ENCODE results near the gene FAHD2B.
"Not testable (repeated sequence)": the region's sequence is repeated elsewhere in the genome, so short reads cannot be mapped to it uniquely, and the experiment has no call there.

FAHD2B gene, protein sequence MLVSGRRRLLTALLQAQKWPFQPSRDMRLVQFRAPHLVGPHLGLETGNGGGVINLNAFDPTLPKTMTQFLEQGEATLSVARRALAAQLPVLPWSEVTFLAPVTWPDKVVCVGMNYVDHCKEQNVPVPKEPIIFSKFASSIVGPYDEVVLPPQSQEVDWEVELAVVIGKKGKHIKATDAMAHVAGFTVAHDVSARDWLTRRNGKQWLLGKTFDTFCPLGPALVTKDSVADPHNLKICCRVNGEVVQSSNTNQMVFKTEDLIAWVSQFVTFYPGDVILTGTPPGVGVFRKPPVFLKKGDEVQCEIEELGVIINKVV

DNA sequence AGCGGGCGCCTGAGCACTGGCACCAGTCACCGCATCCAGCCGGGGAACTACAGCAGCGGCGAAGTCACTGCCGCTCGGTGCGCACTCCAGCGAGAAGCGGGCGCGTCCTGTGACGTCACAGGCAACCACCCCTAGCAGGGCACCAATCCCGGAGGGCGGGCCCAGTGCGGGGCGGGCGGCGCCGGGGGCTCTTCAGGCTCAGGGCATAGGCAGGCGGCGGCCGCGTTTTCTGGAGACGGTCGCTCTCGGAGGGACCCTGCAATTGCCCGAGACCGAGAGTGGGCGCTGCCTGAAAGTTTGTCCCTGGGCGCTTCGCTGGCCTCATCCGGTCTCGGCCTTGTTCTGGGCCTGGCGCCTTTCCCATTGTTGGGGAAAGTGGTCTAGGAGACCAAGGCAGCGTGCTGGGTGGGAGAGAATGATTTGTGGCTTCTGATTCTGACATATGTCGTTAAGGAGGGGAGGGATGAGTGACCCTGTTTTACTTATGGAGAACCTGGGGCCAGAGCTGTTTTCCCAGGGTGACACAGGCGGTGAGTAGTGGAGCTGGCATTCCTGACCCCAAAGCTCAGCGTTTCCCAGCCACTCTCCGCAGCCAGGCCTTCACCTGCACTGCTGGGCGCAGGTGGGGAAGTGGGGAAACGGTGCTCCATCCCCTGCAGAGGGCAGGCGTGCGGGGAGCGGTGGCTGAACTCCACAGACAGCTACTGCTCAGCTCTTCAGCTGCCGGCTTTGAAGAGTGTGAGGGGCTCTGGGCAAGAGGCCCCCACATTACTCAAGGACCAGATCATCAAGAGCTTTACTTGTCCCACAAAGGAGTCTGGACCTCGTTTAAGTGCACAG, at the start of gene FAHD2B:
Gene FAHD2B, minus strand, starts transcription at position 111 of the 840 bp plus-strand sequence. CDS start 3,176 bp downstream, outside the sequence.
- peak; percentile 39 for DNase-seq (ENCODE audit: low read depth)

DNA sequence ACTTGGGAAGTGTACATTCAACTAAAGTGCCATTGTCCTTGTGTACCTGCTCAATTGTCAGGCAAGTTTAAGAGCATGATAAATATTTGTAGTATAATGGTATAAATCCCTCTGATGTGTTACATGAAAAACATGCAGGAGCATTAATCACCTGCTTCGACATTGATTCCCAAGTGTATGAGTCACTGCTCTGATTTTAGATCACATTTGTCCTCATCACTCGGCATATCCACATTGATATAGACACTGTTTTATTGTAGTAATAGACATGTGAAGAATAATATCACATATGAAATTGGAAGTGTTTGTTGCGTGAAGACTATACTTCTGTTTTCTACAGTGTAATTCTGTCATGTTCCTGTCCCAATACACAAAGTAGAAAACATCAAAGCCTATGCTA, 49.3 kb upstream of the FAHD2B start:
- not testable (repeated sequence) for DNase-seq (ENCODE audit: low read depth)

DNA sequence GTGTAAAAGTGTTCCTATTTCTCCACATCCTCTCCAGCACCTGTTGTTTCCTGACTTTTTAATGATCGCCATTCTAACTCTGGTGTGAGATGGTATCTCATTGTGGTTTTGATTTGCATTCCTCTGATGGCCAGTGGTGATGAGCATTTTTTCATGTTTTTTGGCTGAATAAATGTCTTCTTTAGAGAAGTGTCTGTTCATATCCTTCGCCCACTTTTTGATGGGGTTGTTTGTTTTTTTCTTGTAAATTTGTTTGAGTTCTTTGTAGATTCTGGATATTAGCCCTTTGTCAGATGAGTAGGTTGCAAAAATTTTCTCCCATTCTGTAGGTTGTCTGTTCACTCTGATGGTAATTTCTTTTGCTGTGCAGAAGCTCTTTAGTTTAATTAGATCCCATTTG, 34.4 kb upstream of the FAHD2B start:
- not testable (repeated sequence) for DNase-seq (ENCODE audit: low read depth)

DNA sequence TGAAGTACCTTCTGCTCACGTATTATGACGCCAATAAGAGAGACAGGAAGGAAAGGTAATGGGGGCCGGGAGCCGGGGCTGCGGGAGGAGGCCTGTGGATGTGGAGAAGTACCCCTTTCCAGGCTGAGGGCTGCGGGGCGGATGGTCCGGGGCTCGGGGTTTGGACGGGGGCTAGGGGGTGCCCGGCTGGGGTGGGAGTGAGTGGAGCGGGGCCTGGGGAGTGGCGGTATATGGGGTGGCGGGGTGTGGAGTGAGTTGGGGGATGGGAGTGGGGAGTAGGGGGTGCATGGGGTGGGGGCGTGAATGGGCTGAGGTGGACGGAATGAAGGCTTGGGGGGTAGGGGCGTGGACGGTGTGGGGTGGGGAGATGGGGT, 19.2 kb upstream of the FAHD2B start:
- not testable (repeated sequence) for DNase-seq (ENCODE audit: low read depth)

DNA sequence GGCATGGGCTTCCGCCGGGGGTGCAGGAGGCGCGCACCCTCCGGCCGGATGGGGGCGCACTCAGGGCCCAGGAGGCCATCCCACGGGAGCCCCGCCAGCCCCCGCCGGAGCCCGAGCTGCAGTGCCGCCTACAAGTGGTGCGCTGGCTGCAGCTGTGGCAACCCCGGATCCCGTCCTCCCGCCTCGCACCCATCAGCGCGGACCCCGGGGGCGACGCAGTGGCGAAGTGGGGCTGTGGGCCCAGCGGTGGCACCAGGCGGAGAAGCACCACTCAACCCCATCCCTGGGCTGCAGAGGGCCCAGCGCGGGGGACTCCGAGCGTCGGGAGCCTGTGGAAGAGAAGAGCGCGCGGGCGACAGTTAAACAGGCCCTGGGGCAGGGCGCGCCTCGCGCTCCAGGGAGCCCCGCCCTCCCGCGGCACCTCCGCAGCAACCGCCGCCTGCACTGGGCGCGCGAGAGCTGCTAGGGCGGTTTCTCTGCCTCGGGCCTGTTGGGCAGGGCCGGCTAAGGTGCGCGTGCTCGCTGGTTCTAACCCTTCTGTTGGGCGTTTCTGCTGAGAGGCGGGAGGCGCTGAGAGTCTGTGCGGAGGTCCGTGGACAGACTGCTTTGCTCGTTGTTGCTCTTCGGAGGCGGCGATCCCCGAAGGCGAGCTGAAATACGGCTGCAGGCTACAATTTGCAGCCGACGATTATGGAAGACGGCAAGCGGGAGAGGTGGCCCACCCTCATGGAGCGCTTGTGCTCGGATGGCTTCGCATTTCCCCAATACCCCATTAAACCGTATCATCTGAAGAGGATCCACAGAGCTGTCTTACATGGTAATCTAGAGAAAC, 18.6 kb upstream of the FAHD2B start, which contains the start of gene ANKRD36:
Gene ANKRD36, plus strand, starts transcription at position 104 of the 832 bp plus-strand sequence. Its CDS starts 587 bp downstream, at position 691.
- DNase-seq (ENCODE audit: low read depth), result peak; percentile 60

DNA sequence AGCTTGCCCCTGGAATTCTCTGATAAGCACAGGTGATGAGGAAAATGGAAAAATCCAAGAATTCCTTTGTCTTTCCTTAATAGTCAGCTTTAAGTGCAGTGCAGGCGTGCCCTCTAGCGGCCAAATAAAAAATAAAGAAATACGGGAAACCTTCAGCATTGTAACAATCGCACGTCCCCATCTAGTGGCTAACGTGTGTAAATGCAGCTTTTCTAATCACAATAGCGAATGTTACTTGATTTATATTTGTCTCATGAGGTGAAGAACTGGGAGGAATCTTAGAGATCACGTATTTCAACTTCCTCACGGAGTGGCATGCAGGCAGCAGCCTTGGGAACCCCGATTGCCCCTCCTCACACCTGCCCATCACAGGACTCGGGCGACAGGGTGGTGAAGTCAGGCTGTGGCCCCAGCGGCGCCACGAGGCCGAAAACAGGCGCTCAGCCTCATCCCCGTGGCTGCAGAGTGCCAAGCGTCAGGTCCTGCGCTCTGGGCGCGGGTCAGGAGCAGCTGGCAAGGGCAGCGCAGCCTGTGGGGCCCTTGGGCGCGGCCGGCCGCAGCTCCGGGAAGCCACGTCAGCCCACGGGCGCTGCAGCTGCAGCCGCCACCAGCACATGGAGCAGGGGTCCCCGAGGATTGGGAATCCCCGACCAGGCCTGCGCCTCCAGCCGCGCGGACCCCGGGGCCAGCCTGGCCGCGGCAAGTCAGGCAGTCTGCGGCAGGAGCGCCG, 17.8 kb upstream of the FAHD2B start:
- DNase-seq (ENCODE audit: low read depth), result peak; percentile 27

DNA sequence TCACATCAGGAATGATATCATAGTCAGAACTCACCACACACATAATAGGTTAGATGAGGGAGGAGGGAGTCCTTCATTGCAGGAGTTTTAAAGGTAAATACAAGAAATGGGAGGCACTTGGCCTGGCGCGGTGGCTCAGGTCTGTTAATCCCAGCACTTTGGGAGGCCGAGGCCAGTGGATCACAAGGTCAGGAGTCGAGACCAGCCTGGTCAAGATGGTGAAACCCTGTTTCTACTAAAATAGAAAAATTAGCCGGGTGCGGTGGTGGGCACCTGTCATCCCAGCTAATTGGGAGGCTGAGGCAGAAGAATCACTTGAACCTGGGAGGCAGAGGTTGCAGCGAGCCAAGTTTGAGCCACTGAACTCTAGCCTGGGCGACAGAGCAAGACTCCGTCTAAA, 16.6 kb upstream of the FAHD2B start:
- DNase-seq (ENCODE audit: low read depth), result not testable (repeated sequence)

DNA sequence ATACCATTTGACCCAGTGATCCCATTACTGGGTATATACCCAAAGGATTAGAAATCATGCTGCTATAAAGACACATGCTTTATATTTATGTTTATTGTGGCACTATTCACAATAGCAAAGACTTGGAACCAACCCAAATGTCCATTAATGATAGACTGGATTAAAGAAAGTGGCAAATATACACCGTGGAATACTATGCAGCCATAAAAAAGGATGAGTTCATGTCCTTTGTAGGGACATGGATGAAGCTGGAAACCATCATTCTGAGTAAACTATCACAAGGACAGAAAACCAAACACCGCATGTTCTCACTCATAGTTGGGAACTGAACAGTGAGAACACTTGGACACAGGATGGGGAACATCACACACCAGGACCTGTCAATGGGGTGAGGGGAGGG, 12.2 kb upstream of the FAHD2B start:
- DNase-seq (ENCODE audit: low read depth), result not testable (repeated sequence)

DNA sequence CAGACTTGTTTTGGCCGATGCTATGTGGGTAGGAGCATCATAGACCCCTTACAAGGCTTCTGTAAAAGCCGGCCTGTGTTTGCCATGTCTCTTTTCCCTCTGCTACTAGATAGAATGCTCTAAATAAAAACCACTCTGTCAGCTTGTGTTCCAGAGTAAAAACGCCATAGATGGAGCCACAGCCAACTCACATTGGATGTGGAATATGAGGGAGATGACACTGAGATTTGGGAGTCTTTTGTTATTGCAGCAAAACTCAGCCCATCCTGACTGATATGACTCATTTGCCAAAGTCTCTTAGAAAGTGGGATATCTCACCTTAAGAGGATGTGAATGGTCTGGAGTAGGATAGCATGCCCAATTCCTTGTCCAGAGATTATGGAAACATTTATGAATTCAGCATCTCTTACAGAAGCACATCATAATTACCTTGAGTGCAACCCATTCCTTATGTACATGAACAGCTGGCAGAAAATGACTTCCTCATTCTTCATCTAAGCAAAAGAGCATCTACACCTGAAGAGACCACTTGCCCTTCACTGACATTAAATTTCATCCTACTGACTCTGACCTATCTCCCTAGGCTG, 4.2 kb upstream of the FAHD2B start:
- DNase-seq (ENCODE audit: low read depth), result not testable (repeated sequence)

DNA sequence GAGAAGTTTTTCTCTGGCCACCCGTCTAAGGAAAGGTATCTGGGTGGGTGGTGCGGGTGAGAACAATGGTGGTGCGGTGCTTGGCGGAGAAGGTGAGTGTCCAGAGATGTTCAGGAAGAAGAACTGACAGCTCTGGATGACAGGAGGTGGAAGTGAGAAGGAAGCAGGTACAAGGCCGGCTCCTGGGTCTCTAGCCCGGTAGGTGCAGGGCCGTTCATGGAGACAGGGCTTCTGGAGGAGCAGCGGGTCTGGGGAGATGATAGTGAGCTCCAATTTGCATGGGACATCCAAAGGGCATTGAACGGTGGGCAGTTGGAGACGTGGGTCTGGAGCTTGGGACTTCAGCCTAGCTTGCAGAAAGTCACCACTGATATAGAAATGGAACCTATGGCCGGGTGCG, 979 bp upstream of the FAHD2B start:
- no peak for DNase-seq (ENCODE audit: low read depth)

DNA sequence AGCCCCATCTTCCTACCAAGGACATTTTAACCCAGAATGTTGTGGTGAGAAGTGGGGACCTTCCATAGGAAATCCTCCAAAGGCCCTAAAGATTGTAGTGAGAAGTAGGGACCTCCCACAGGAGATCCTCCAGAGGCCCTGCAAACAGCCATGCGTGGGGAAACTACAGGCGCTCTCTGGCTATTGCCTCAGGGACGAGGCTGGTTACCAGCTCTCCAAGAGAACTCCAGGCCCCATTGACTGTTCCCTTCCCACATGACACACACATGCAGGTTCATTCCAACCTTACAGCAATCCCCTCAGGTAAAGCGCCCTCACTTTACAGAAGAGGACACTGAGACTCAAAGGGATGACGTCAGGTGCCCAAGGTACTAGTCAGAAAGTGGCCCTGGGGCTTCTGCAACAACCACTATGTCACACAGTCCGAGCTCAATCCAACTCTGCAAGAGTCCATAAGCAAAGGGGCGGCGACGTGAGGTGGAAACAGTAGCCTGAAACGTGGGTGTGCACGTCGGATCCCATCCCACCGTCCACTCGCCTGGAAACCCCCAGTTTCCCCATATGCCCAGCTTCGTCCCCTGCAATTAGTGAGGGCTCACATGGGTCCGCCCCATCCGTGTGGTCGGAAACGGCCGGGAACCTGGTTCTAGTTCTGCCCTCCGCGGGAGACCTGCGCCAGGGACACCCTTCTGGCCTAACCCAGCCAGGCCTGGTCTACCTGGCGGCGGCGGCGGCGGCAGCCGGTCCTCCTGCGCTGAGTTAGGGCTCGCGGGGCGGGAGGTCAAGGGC, 505 bp downstream of the FAHD2B start:
- DNase-seq (ENCODE audit: low read depth), result peak; percentile 1

DNA sequence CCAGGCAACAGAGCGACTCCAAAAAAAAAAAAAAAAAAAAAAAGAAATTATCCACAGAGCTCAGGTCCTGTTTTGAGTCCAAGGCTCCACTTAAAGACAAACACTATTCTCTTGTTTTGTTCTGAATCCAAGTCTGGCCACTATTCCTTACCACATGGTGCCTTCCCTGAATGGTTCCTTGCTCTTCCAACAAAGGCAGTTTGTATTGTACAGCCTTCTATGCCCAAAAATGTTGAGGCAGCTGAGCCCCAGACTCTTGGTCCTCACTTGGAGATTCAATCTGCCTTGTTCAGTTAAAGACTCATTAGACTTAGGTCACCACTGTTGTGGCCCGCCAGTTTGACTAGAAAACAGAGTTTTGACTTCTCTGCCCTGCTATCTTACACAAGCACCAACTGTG, 1.7 kb downstream of the FAHD2B start:
- DNase-seq (ENCODE audit: low read depth), result not testable (repeated sequence)

DNA sequence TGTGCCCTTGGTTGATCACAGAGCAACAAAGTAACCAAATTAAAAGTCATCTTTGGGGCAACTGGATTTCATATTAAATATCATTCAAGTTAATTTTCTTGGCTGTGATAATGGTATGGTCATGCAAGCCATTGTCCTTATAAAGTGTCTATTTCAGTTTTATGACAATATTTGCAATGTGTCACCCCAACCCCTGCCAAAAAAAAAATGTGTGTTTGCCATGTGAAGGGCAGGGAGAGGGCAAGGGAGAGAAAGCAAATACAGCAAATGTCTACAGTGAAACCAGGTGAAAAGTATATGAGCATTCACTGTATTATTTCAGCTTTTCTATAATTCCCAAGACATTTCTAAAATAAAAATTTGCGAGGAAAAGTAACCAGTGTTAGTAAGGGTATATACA, 6.0 kb downstream of the FAHD2B start:
- DNase-seq (ENCODE audit: low read depth), result not testable (repeated sequence)

DNA sequence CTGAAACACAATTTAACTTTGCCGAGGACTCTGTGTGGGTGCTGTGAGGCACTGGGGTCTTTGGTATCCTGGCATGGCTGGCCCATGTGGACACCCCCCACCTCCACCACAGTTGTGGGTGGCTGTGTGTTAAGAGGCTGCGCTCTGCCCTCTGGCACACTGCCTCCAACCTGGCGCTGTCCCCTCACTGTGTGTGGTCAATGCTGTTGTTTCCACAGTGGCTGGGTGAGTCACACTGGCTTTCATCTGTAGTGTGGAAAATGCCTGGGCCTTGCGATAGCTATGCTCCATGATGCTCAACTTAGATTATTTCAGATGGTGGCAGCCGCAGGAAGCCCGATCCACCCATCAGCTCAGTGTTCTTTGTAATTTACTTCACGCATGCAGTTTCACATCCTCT, 9.6 kb downstream of the FAHD2B start:
- not testable (repeated sequence) for DNase-seq (ENCODE audit: low read depth)

DNA sequence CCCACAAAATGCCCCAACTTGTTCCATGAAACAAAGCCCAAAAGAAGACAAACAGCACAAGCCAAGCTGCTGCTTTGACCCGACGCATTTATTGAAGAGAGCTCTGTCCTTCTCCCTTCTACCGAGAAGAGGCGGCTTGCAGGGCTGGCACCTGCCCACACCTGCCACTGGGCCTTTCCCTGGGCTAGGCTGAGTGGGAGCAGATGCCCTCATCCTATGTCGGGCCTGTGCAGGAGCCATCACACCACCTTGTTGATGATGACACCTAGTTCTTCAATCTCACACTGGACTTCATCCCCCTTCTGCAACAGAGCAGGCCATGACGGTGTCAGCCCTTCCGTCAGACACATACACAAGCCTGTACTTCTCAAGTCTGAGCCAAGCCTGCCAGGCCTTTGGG, 11.2 kb downstream of the FAHD2B start:
- not testable (repeated sequence) for DNase-seq (ENCODE audit: low read depth)

DNA sequence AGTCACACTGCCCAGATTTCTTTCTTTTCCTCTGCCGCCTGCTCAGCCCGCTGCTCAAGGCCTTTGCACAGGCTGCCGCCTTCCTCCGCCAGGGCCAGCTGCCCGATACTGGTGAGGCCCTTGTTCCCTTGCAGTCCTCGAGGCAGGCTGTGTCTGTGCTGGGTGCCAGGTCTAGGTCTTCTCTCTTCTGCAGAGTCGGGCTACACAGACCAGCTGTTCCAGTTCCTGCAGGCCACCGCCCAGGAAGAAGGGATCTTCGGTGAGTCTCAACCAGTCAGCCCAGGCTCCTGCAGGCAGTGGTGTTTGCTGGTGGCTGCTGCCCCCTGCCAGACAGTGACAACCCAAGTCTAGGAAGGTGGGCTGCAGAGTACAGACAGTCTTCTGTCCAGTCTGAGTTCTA, 12.5 kb downstream of the FAHD2B start:
- not testable (repeated sequence) for DNase-seq (ENCODE audit: low read depth)

DNA sequence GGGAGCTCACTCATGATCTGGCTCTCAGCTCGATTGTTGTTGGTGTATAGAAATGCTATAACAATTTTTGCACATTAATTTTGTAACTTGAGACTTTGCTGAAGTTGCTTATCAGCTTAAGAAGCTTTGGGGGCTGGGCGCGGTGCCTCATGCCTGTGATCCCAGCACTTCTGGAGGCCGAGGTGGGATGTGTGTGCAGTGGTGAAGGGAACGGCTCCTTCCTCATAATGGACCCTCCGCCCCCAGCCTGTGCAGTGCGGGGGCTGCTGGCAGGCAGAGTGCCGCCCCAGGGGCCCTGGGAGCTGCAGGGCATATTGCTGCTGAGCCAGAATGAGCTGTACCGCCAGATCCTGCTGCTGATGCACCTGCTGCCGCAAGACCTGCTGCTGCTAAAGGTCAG, 13.8 kb downstream of the FAHD2B start:
- not testable (repeated sequence) for DNase-seq (ENCODE audit: low read depth)

DNA sequence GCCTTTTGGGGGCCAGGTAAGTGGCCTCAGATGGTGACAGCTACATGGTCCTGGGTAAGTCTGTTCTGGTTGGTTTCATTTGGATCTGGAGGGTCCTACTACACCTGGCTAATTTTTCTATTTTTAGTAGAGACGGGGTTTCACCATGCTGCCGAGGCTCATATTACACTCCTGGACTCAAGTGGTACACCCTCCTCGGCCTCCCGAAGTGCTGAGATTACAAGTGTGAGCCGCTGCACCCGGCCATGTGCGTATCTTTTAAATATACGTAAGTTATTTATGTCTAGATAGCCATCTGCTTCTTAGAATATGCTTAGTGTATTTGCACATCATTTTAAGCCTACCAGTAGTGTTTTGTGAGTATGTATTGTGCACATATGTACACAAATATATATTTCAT, 17.5 kb downstream of the FAHD2B start:
- not testable (repeated sequence) for DNase-seq (ENCODE audit: low read depth)

DNA sequence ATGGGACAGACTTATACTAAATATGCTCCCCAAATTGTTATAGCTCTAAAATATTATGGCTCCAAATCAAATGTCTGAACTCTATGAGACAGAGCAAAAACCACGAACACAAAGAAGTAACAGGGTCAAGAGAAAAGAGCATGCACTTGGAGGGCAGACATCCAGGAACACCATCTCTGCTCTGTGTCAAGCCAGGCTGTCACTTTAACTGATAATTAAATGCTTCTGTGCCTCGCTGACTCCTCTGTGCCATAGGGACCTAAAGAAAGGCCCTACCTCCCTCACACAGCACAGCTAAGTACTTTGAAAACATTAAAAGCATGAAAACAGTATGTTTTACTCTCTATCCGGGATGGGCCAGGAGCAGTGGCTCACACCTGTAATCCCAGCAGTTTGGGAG, 23.8 kb downstream of the FAHD2B start:
- not testable (repeated sequence) for DNase-seq (ENCODE audit: low read depth)

DNA sequence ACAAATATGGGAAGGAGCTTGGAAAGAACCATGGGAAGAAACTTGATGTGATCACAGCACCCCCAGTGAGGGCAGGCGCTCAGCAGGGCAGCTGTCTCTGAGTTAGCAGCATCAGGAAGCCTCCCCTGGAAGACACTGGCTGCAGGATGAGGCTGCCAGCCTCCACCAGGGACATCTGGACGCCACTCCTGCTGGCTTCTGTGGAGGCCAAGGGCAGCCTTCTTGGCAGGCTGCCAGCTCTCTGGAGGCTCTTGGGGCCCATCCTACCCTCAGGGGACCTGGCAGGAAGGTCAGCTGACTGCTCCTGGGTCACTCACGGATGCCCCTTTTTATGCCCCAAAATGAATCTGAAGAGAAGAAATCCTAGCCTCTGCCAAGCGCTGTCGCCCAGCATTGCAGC, 26.0 kb downstream of the FAHD2B start:
- not testable (repeated sequence) for DNase-seq (ENCODE audit: low read depth)
